HEK293 (cell line): ENCODE data around the gene HACD3.

Source experiments
- CTCF ChIA-PET: fragments of 350-600 bp; formaldehyde crosslinking; extraction: SDS; loops from one replicate; lab custom pipeline; 2021; ENCODE audit warnings: antibody characterized with exemption; lab: Yijun Ruan, JAX
- POLR2A ChIA-PET: fragments of 300-600 bp; formaldehyde crosslinking; extraction: SDS; loops from one replicate; lab custom pipeline; 2020; ENCODE audit warnings: antibody characterized with exemption, inconsistent platforms; lab: Yijun Ruan, JAX
- H3K27ac ChIP-seq: fragments of 200-500 bp; sonication (Bioruptor generic); 2 replicates; pipeline ENCODE4 v1.5.1; 2014; ENCODE audit warnings: low read depth, low read length, control low read depth, inconsistent platforms; ENCODE audit errors: extremely low read depth
- H3K36me3 ChIP-seq, 2 experiments: fragments of 200-500 bp in 1 of 2; sonication (Bioruptor generic) in 1 of 2; 1 replicate in 1 of 2; 2 replicates in 1 of 2; pipeline ENCODE4 v1.5.1; 2014 to 2017; ENCODE audit warnings: inconsistent platforms in 2 of 2, low read length in 2 of 2; ENCODE audit not compliant: control insufficient read depth in 2 of 2, insufficient read depth in 1 of 2
- H3K4me1 ChIP-seq: fragments of 200-500 bp; sonication (Bioruptor generic); 2 replicates; pipeline ENCODE4 v1.5.1; 2014; ENCODE audit warnings: mild to moderate bottlenecking, low read length, inconsistent platforms; ENCODE audit not compliant: control insufficient read depth, insufficient read depth
- H3K4me3 ChIP-seq: 2 replicates; pipeline ENCODE4 v1.5.1; 2011; ENCODE audit warnings: low read depth, mild to moderate bottlenecking, control low read depth, low read length, moderate library complexity
- H3K9me3 ChIP-seq: fragments of 200-500 bp; sonication (Bioruptor generic); 2 replicates; pipeline ENCODE4 v1.5.1; 2014; ENCODE audit warnings: low read depth, low read length, inconsistent platforms; ENCODE audit not compliant: control insufficient read depth, insufficient read depth
- BCL11A ChIP-seq: fragments of 450-650 bp; formaldehyde crosslinking; IDR thresholded peaks from 2 replicates; pipeline ENCODE4 v1.5.1; 2016; ENCODE audit warnings: low read depth, missing biosample characterization, missing genetic modification characterization
- GFI1B ChIP-seq: fragments of 450-650 bp; formaldehyde crosslinking; IDR thresholded peaks from 2 replicates; pipeline ENCODE4 v1.5.1; 2016; ENCODE audit warnings: missing biosample characterization, missing genetic modification characterization
- PRDM6 ChIP-seq: fragments of 450-650 bp; formaldehyde crosslinking; IDR thresholded peaks from 2 replicates; pipeline ENCODE4 v1.5.1; 2017; ENCODE audit warnings: missing biosample characterization, missing genetic modification characterization
- SCRT2 ChIP-seq: fragments of 450-650 bp; formaldehyde crosslinking; IDR thresholded peaks from 2 replicates; pipeline ENCODE4 v1.5.1; 2016; ENCODE audit warnings: missing biosample characterization, missing genetic modification characterization
- ZBTB1 ChIP-seq: fragments of 450-650 bp; formaldehyde crosslinking; IDR thresholded peaks from 2 replicates; pipeline ENCODE4 v1.5.1; 2016; ENCODE audit warnings: missing biosample characterization, missing genetic modification characterization
- ZBTB17 ChIP-seq: fragments of 450-650 bp; formaldehyde crosslinking; IDR thresholded peaks from 2 replicates; pipeline ENCODE4 v1.5.1; 2016; ENCODE audit warnings: missing biosample characterization, missing genetic modification characterization
- ZBTB48 ChIP-seq: fragments of 450-650 bp; formaldehyde crosslinking; IDR thresholded peaks from 2 replicates; pipeline ENCODE4 v1.5.1; 2016; ENCODE audit warnings: missing biosample characterization, missing genetic modification characterization
- ZFP41 ChIP-seq: fragments of 450-650 bp; formaldehyde crosslinking; IDR thresholded peaks from 2 replicates; pipeline ENCODE4 v1.5.1; 2016; ENCODE audit warnings: missing biosample characterization, missing genetic modification characterization, borderline replicate concordance
- ZNF138 ChIP-seq: fragments of 450-650 bp; formaldehyde crosslinking; IDR thresholded peaks from 2 replicates; pipeline ENCODE4 v1.5.1; 2016; ENCODE audit warnings: missing biosample characterization, missing genetic modification characterization, borderline replicate concordance
- ZNF214 ChIP-seq: fragments of 450-650 bp; formaldehyde crosslinking; IDR thresholded peaks from 2 replicates; pipeline ENCODE4 v1.5.1; 2017; ENCODE audit warnings: missing biosample characterization, mild to moderate bottlenecking, missing genetic modification characterization, borderline replicate concordance
- ZNF26 ChIP-seq: fragments of 450-650 bp; formaldehyde crosslinking; IDR thresholded peaks from 2 replicates; pipeline ENCODE4 v1.5.1; 2016; ENCODE audit warnings: missing biosample characterization, missing genetic modification characterization
- ZNF324 ChIP-seq: fragments of 450-650 bp; formaldehyde crosslinking; IDR thresholded peaks from 2 replicates; pipeline ENCODE4 v1.5.1; 2016; ENCODE audit warnings: missing biosample characterization, missing genetic modification characterization
- ZNF341 ChIP-seq: fragments of 450-650 bp; formaldehyde crosslinking; IDR thresholded peaks from 2 replicates; pipeline ENCODE4; 2016; ENCODE audit warnings: low read depth, missing biosample characterization, missing genetic modification characterization
- ZNF350 ChIP-seq: fragments of 450-650 bp; formaldehyde crosslinking; IDR thresholded peaks from 2 replicates; pipeline ENCODE4 v1.5.0; 2017; ENCODE audit warnings: missing biosample characterization, mild to moderate bottlenecking, missing genetic modification characterization
- ZNF423 ChIP-seq: fragments of 450-650 bp; formaldehyde crosslinking; IDR thresholded peaks from 2 replicates; pipeline ENCODE4 v1.5.1; 2016; ENCODE audit warnings: missing biosample characterization, missing genetic modification characterization
- ZNF449 ChIP-seq: fragments of 450-650 bp; formaldehyde crosslinking; IDR thresholded peaks from 2 replicates; pipeline ENCODE4 v1.5.1; 2017; ENCODE audit warnings: missing biosample characterization, mild to moderate bottlenecking, missing genetic modification characterization, moderate library complexity
- ZNF560 ChIP-seq: fragments of 450-650 bp; formaldehyde crosslinking; IDR thresholded peaks from 2 replicates; pipeline ENCODE4 v1.5.1; 2017; ENCODE audit warnings: missing biosample characterization, missing genetic modification characterization, borderline replicate concordance
- ZNF571 ChIP-seq: fragments of 450-650 bp; formaldehyde crosslinking; IDR thresholded peaks from 2 replicates; pipeline ENCODE4 v1.5.0; 2017; ENCODE audit warnings: missing biosample characterization, missing genetic modification characterization
- ZNF639 ChIP-seq: fragments of 450-650 bp; formaldehyde crosslinking; IDR thresholded peaks from 2 replicates; pipeline ENCODE4 v1.5.1; 2016; ENCODE audit warnings: missing biosample characterization, missing genetic modification characterization
- ZNF837 ChIP-seq: fragments of 450-650 bp; formaldehyde crosslinking; IDR thresholded peaks from 2 replicates; pipeline ENCODE4 v1.5.1; 2016; ENCODE audit warnings: missing biosample characterization, missing genetic modification characterization
- ZSCAN30 ChIP-seq: fragments of 450-650 bp; IDR thresholded peaks from 2 replicates; pipeline ENCODE4 v1.5.1; 2018; ENCODE audit warnings: missing biosample characterization, mild to moderate bottlenecking, missing genetic modification characterization, moderate library complexity

The HACD3 gene

GRCh38 chr15:65509321-65509720 lies 20.9 kb upstream of the HACD3 start:
- Histone ChIP-seq H3K9me3 (no peaks in the 10 kb centered on the region), H3K4me3 (no peak overlapping the region), H3K27ac (no peak overlapping the region), H3K4me1 (peaks cover 6% of the 10 kb centered on the region), H3K36me3 (peaks cover 58 to 66% of the 10 kb centered on the region in 2 experiments)
- ChIA-PET CTCF (interaction anchor here (0.7 kb wide), 1 partner anchor 397 kb away, joined by 3 read pairs; no protein-coding TSS in a partner anchor), POLR2A (no interaction called here)
- no peak for TF ChIP-seq ZNF449 (tag by site-specific recombination)
- TF ChIP-seq ZNF341 (tag by site-specific recombination): no peak
- TF ChIP-seq ZBTB48 (tag by site-specific recombination): no peak

GRCh38 chr15:65512189-65512588 lies 18.1 kb upstream of the HACD3 start:
- Histone ChIP-seq H3K4me1 (peaks cover 14% of the 10 kb centered on the region), H3K4me3 (no peak overlapping the region), H3K27ac (no peak overlapping the region), H3K36me3 (peaks cover 41 to 58% of the 10 kb centered on the region in 2 experiments), H3K9me3 (no peaks in the 10 kb centered on the region)
- ChIA-PET CTCF (no interaction called here), POLR2A (interaction anchor here (0.6 to 1.2 kb wide), 3 partner anchors 8 to 27 kb away, joined by 3 to 6 read pairs (median 6); partner anchors contain the start of gene HACD3)
- TF ChIP-seq ZNF26 (tag by site-specific recombination): no peak
- TF ChIP-seq ZNF214 (tag by site-specific recombination): no peak
- TF ChIP-seq GFI1B (tag by site-specific recombination): no peak
- TF ChIP-seq ZNF560: no peak
- no peak for TF ChIP-seq ZNF138 (tag by site-specific recombination)
- TF ChIP-seq ZSCAN30 (tag by site-specific recombination): no peak
- TF ChIP-seq ZBTB1 (tag by site-specific recombination): no peak
- TF ChIP-seq ZNF324 (tag by site-specific recombination): no peak
- TF ChIP-seq ZNF571 (tag by site-specific recombination): no peak
- TF ChIP-seq ZNF423 (tag by site-specific recombination): no peak
- TF ChIP-seq ZNF837 (tag by site-specific recombination): no peak
- no peak for TF ChIP-seq PRDM6 (tag by site-specific recombination)
- no peak for TF ChIP-seq SCRT2
- TF ChIP-seq ZBTB17: no peak
- TF ChIP-seq ZNF639 (tag by site-specific recombination): no peak
- no peak for TF ChIP-seq ZNF350
- TF ChIP-seq ZFP41: no peak
- no peak for TF ChIP-seq BCL11A (tag by site-specific recombination)
